ENCODE results near the gene MPPED1.

MPPED1 gene

DNA sequence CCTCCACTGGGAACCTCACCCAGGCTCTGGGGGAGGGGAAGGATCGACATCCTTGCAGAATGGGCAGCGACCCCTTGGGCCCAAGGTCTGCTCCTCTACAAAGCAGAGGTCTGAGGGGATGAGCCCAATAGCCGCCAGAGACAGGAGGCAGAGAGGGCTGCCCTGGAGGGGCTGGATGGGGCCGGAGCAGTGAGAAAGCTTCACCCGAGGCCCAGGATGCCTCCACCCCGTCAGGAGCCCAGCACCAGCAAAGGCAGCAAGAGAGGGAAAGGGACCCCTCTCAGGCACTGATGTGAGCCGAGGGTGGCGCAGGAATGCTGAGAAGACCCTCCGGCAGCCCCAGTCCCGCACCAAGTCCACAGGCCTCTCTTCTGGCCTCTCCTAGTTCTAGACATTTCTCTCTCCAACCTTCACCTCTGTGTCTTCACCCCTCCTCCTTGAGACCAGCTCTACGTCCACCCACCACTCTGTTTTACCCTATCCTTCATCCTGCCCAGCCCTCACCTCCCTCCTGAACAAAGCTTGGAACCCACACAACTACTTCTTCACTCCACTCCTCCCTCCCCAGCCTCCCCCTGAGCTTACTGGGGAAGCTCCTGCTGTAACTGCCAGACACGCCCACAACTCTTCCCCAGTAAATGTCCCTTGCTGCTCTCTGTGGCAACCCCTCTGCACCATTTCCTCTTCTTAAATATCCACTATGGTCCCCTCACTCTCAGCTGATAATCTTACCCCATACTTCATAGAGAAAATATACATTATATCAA lies 131.9 kb downstream of the MPPED1 start:
- CTCF ChIA-PET: no interaction called here

DNA sequence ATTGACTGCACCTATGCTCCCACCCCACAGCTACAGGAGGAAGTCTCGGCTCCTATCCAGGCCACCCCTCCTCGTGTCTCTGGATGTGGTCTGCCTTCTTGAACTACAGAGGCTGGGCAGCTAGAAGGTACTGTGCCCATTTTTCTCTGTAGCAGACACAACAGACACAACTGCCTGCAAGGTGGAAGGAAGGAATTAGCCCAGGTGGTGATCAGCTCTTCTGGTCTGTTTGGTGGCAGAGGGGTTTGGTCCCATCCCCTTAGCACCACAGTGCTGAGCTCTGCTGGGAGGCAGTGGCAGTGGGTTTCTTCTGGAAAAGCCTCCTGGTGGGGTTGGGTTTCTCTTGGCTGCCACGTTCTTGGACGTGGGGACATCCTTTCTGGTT lies 132.5 kb downstream of the MPPED1 start:
- Mint-ChIP-seq H3K4me1 (no peaks in the 10 kb centered on the region), H3K9me3 (no peaks in the 10 kb centered on the region), H3K27me3 (peaks cover 3% of the 10 kb centered on the region), H3K4me3 (no peak overlapping the region), H3K27ac (no peak overlapping the region), H3K36me3 (no peaks in the 10 kb centered on the region)
- CTCF ChIA-PET: no interaction called here
- no peak for DNase-seq

More for the DNA sequence above, 131.9 kb downstream of the MPPED1 start:
- H3K27me3 Mint-ChIP-seq: peaks cover 7% of the 10 kb centered on the region
- no peak overlapping the region for H3K27ac Mint-ChIP-seq
- H3K4me1 Mint-ChIP-seq: no peaks in the 10 kb centered on the region
- no peak for DNase-seq
- no peaks in the 10 kb centered on the region for H3K36me3 Mint-ChIP-seq
- no peaks in the 10 kb centered on the region for H3K9me3 Mint-ChIP-seq
- no peak overlapping the region for H3K4me3 Mint-ChIP-seq

DNA sequence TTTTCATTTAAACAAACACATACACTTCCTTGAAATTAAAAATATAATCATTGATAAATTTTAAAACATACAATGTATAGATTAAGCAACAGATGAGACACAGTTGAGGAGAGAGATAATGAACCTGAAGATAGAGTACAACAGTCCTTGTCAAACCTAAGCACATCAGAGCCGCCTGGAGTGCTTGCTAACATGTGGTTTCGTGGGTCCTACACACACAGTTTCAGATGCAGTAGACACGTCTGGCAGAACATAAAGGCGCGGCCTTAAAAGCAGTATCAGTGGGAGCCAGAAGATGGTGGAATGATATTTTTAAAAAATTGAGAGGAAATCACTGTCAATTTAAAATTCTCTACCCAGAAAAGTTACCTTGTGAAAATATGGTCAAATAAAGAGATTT lies 134.4 kb downstream of the MPPED1 start:
- H3K36me3 Mint-ChIP-seq: no peaks in the 10 kb centered on the region
- no peak overlapping the region for H3K27ac Mint-ChIP-seq
- DNase-seq: no peak
- no peaks in the 10 kb centered on the region for H3K4me1 Mint-ChIP-seq
- CTCF ChIA-PET: no interaction called here
- no peaks in the 10 kb centered on the region for H3K9me3 Mint-ChIP-seq
- H3K4me3 Mint-ChIP-seq: no peak overlapping the region
- H3K27me3 Mint-ChIP-seq: peaks cover 3% of the 10 kb centered on the region

DNA sequence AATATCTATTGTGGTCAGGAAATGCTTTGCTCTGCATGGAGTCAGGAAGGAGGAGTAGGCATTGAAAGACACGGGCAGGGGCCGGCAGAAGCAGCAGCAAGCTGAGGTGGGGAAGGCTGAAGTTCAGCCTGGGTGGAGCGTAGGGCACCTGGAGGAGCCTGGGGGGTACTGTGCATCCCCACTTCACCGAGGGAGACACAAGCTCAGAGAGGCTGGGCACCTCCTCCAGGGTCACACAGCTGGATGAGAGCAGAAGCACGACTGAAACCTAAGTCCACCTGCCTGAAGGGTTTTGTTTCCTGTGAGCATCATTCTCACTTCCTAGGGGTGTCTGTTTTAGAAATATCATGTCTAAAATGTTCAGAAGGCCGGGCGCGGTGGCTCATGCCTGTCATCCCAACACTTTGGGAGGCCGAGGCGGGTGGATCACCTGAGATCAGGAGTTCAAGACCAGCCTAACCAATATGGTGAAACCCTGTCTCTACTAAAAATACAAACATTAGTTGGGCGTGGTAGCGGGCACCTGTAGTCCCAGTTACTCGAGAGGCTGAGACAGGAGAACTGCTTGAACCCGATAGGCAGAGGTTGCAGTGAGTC lies 138.3 kb downstream of the MPPED1 start:
- Mint-ChIP-seq H3K36me3 (no peaks in the 10 kb centered on the region), H3K4me1 (no peaks in the 10 kb centered on the region), H3K4me3 (no peak overlapping the region), H3K27ac (no peak overlapping the region), H3K27me3 (no peaks in the 10 kb centered on the region), H3K9me3 (no peaks in the 10 kb centered on the region)
- DNase-seq: no peak
- CTCF ChIA-PET: no interaction called here

DNA sequence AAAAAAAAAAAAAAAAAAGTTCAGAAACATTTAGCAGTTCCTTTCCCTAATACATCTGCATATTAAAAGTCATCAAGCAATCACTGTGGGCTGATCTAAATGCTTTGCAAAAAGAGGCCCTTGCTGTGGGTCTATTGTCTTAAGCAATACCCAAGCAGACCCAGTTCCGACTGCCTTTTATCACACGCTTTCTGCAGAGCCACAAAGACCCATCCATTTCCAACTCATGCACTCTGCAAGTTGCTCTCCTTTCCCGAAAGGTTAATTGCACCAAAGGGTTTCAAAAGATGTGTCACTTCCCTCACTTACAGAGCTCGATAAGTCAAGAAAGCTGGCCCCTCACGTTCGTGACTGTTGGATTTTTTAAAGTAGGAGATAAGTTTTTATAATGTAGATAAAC lies 138.9 kb downstream of the MPPED1 start:
- CTCF ChIA-PET: no interaction called here
- no peaks in the 10 kb centered on the region for H3K4me1 Mint-ChIP-seq

DNA sequence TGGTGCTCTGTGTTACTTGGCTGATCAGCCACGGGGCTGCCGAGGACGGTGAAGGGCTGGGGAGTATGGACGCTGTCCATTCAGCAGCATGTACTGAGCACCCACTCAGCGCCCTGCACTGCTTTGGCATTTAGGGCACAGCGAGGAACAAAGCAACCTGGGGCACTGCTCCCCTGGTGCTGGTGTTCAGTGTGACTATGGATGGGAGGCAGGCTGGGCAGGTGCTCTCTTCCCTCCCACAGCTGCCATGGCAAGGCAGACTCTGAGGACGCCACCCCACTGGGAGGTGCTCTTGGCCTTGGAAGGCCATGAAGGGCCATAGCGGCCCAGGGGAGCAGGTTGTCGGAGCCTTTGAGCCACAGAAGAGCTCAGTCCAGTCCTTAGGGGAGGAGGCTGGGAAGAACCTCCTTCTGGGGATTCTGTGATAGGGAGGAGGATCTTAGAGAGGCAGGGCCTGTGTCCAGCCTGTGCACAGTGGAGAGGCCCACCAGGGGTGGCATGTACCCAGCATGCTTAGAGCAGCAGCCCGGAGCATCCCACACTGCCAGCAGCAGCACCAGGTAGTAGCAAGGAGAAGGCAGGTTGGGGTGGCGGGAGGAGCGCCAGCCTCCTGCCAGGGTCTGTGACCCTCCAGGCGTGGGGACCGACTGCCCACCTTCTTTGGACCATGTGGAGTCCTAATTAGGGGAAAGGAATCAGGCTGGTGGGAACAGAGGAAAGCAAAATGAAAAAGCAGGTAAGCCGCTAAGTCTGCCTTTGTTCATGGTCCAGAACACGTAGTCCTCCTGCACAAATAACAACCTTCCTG lies 141.8 kb downstream of the MPPED1 start:
- DNase-seq: no peak
- Mint-ChIP-seq H3K9me3 (no peaks in the 10 kb centered on the region), H3K36me3 (no peaks in the 10 kb centered on the region), H3K27ac (no peak overlapping the region), H3K4me3 (no peak overlapping the region), H3K27me3 (peaks cover 7% of the 10 kb centered on the region), H3K4me1 (no peaks in the 10 kb centered on the region)
- CTCF ChIA-PET: no interaction called here

More for the DNA sequence above, 138.9 kb downstream of the MPPED1 start:
- no peak overlapping the region for H3K27ac Mint-ChIP-seq
- DNase-seq: no peak
- no peaks in the 10 kb centered on the region for H3K36me3 Mint-ChIP-seq
- H3K9me3 Mint-ChIP-seq: no peaks in the 10 kb centered on the region
- H3K27me3 Mint-ChIP-seq: peaks cover 2% of the 10 kb centered on the region
- no peak overlapping the region for H3K4me3 Mint-ChIP-seq

DNA sequence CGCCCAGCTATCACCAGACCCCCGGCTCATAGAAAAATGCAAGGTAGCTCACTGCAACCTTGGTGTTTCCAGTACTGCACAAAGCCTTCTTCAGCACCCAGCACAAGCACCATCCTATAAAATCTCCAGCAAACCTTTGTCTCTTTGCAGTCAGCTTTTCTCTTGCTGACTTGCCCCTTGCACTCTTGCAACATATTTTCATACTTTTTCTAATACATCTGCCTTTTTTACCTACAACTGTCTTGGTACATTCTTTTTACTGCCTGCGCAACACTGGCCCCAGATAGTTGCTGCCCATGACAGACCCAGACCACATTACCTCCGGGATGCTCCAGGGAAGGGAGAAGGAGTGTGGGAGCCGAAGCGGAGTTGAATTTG lies 142.4 kb downstream of the MPPED1 start:
- CTCF ChIA-PET: no interaction called here
- H3K27me3 Mint-ChIP-seq: peaks cover 7% of the 10 kb centered on the region
- DNase-seq: no peak
- no peaks in the 10 kb centered on the region for H3K4me1 Mint-ChIP-seq
- H3K4me3 Mint-ChIP-seq: no peak overlapping the region
- H3K36me3 Mint-ChIP-seq: no peaks in the 10 kb centered on the region
- H3K27ac Mint-ChIP-seq: no peak overlapping the region
- H3K9me3 Mint-ChIP-seq: no peaks in the 10 kb centered on the region

DNA sequence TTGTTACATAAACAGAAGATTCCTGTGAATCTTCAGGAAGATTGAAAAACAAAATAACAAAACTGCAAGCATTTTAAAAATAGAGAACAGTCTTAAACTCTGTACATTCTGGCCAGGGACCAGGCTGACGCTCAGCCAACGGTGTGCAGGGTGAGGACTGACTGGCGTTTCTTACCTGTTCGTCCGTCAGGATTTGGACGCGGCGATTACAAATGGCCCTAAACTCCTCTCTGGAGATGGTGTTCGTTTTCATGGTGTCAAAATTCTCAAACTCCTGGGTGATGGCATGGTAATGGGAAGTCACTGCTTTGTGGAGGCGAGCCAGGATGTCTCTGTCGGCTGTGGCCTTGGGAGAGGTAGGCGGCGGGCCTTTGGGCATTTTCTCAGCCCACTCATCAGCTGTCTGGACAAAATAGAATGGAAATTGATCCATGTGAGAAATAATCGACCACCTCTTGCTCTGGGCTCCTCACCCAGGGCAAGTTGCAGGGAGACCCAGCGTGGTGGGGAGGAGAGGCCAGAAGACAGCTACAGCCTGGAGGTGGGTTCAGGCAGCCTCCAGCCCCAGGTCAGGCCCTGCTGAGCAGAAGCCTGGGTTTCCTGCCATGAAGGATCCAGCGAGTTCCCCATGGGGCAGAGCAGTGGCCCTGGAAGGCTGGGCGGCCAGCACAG lies 143.0 kb downstream of the MPPED1 start:
- H3K4me1 Mint-ChIP-seq: no peaks in the 10 kb centered on the region
- no peak overlapping the region for H3K4me3 Mint-ChIP-seq
- no peak for DNase-seq
- CTCF ChIA-PET: no interaction called here
- no peak overlapping the region for H3K27ac Mint-ChIP-seq
- H3K9me3 Mint-ChIP-seq: peaks cover 2% of the 10 kb centered on the region
- peaks cover 7% of the 10 kb centered on the region for H3K27me3 Mint-ChIP-seq
- no peaks in the 10 kb centered on the region for H3K36me3 Mint-ChIP-seq

DNA sequence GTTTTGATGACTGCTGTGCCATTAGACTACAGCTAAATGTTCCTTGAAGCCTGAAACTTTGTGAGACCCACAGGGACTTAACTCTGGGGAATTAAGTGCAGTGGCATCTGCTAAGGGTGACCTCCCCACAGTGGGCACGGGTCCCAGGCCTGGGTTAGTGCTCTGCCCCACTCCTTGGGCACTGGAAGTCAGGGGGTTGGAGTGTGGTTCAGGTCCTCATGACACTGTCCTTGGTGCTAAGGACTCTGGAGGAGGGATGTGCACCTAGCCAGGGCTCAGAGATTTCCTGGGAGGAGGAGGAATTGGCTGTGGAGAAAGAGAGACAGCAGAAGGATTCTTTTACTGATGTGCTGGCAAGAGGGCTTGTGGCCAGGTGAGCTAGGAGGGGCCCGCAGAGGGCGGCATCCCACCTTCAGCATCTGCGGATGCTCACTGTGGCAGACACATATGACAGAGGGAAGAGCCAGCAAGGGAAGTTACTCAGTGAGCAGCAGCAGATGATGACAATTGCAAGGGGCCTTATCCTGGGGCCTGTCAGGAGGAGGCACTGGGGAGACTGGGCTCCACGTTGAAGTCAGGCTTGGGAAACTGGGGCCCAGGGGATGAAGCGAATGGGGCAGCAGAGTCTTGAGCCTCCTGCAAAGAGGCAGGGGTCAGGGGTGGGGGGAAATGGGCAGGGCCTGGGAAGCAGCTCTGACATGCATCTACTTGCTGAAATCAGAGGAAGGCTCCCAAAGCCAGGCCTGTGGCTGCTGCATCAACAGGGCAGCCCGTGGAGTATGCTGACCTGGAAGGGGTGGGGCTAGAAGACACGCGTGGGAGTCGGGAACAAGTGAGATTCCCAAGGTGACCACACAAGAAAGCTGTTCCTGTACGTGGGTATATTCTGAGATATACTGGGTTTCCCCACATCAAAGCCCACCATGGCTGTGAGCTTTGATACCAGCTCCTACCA lies 144.0 kb downstream of the MPPED1 start:
- Mint-ChIP-seq H3K36me3 (no peaks in the 10 kb centered on the region), H3K4me1 (no peaks in the 10 kb centered on the region)
- CTCF ChIA-PET: no interaction called here

More for the DNA sequence above, 144.0 kb downstream of the MPPED1 start:
- Mint-ChIP-seq H3K27ac (no peak overlapping the region), H3K4me3 (no peak overlapping the region), H3K27me3 (peaks cover 7% of the 10 kb centered on the region), H3K9me3 (peaks cover 2% of the 10 kb centered on the region)
- DNase-seq: no peak
